HG03442 (cell line): ENCODE measurements around the gene NEK11.
"Not testable (repeated sequence)": the region's sequence is repeated elsewhere in the genome, so short reads cannot be mapped to it uniquely, and the experiment has no call there.

ENCODE experiments used
- ATAC-seq: cut with Tn5 transposase; IDR thresholded peaks from one replicate; pipeline ENCODE4 v1.9.1; 2021; ENCODE audit warnings: mild to moderate bottlenecking, moderate library complexity; ENCODE audit not compliant: unreplicated experiment

Gene NEK11

GRCh38 chr3:131036986-131037385 is 10.3 kb downstream of the NEK11 start:
- ATAC-seq: no peak

DNA sequence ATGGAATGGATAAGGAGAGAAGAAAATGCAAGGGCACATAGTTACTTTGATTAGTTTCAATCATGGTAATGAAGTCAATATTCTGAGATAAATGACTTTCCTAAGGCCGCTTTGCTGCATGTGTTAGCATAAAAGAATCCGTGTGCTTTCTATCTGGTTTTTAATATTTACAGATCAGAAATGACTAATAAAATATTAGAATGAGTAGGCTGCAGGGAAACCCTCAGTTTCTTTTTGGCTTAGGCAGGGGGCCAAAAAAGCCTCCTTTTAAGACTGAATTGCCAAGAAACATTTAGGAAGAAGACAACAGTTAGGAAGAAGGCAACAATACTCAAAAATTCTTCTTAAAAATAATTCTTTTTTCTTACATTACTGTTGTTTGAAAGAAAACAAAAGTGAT is 11.6 kb downstream of the NEK11 start:
- ATAC-seq: no peak

- ATAC-seq: not testable (repeated sequence)
These were observed 15.8 kb downstream of the NEK11 start for GRCh38 chr3:131042271-131042985.

- no peak for ATAC-seq
These were observed 20.9 kb downstream of the NEK11 start for GRCh38 chr3:131047582-131047981.

DNA sequence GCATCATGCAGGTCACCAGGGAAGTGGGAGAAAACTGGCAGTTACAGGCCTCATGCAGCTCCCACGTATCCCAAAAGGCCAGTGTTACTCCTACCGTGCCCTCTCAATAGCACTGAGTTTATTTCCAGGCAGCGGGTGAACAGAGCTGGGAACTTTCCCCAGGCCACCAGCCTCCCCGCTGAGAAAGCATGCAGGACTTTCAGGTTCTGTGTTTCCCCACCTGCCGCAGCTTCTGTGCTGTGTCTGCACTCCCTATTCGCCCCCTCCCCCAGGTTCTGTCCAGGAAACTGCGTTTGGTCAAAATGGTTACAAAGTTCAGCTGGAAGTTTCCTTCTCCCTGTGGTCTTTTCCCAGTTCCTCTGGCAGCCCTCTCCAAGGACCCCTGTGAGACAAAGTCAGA is 21.4 kb downstream of the NEK11 start:
- ATAC-seq: no peak

DNA sequence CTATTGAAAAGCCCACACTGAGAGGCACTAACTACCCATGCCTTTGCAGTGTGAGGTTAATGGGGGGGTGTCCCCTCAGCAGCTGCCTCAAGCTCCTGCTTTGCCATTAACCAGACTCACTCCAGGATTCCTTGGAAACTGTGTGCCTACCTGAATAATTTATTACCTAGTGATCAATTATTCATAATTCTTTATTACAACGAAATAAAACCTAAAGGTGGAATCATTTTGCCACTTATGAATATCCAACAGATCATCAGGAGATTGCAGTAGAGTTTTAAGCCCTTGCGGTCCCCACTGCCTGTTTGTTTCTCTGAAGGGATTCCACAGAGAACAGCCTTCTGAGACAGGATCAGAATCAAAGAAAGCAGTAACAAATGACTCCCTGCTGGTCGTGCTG is 23.3 kb downstream of the NEK11 start:
- ATAC-seq: no peak

- ATAC-seq: no peak
These were observed 26.6 kb downstream of the NEK11 start for GRCh38 chr3:131053043-131053859.

DNA sequence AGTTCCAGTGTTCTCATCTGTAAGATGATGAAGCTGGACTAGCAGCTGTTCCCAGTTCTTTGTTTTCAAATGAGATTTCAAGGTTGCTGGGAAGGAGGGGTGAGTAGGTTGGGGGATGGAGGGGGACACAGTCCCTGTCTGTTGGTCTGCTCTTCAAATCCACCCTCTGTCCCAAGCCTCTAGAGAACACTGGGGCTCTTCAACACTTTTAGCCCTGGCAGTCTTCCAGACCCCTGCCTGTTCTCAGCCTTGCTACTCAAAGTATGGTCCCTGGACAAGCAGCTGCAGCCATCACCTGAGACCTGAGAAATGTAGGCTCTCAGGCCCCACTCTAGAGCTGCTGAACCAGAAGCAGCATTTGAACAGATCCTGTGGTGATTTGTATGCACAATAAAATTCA is 41.3 kb downstream of the NEK11 start:
- no peak for ATAC-seq

GRCh38 chr3:131072099-131072559 is 45.5 kb downstream of the NEK11 start:
- no peak for ATAC-seq

GRCh38 chr3:131072845-131073244 is 46.2 kb downstream of the NEK11 start:
- no peak for ATAC-seq

DNA sequence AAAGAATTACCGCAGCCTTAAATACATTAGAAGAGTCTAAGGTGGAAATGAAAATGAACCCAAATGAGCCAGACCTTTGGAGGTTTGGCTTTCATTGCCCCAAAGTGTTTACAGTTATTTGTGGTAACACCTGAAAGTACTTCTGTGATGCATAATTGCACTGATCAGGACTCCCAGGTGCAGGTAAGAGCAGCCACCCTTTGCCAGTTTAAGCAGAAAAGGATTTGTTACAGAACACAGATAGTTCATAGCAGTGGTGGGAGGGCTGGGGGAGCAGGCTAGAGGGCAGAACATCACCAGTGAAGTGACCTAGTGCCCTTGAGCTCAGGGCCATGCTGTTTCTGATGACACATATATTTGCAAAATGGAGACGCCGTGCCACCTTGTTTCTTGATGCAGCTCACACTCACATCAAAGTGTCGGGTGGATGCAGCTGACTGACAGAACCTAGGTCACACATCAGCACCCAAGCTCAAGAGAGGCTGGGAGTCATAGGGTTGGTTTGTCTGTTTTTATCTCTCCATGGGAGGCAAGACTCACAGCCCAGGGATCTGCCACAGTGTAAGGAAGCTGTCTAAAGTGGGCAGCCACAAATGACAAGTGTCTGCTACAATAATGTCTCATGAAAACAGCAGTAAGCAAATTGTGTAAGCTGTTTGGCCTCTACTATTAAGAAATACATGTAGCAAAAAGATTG is 49.1 kb downstream of the NEK11 start:
- ATAC-seq: no peak

- no peak for ATAC-seq
These were observed 51.2 kb downstream of the NEK11 start for GRCh38 chr3:131077904-131078303.

- no peak for ATAC-seq
These were observed 52.4 kb downstream of the NEK11 start for GRCh38 chr3:131079086-131079485.

DNA sequence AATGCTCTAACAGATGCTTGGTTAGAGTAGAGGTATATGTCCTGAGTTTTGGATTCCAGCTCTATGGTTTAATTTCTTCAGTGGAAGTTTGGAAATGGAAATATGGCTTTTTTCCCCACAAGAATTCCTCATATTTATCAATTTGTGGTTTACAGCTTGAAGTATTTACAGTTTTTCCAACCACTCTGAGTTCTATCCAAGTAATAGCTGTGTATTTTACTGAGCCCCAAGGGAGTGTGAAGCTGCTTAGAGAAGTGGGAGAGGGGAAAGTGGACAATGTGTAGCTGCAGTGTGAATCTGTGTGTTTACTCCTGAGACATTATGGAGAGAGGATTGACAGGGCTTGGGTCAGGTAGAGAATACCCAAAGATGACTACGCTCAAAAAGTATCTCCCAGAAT is 54.5 kb downstream of the NEK11 start:
- ATAC-seq: no peak

DNA sequence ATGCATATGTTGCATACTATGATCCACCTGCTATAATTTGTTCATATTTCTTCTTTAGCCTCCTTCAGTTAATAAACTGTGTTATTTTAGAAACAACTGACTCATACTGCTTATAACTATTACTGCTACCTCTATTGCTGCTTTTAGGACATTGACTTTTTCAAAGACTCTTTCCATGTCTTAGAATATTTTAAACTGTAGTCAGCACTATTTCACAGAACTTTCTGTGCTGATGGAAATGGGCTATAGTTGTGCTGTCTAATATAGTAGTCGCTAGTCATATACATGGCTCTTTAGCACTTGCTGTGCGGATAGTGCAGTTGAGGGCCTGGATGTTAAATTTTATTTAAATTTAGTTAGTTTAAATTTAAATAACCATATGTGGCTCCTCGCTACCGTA is 55.6 kb downstream of the NEK11 start:
- no peak for ATAC-seq

GRCh38 chr3:131082871-131083863 is 56.5 kb downstream of the NEK11 start:
- ATAC-seq: no peak

- ATAC-seq: no peak
These were observed 65.1 kb downstream of the NEK11 start for GRCh38 chr3:131091768-131092167.

DNA sequence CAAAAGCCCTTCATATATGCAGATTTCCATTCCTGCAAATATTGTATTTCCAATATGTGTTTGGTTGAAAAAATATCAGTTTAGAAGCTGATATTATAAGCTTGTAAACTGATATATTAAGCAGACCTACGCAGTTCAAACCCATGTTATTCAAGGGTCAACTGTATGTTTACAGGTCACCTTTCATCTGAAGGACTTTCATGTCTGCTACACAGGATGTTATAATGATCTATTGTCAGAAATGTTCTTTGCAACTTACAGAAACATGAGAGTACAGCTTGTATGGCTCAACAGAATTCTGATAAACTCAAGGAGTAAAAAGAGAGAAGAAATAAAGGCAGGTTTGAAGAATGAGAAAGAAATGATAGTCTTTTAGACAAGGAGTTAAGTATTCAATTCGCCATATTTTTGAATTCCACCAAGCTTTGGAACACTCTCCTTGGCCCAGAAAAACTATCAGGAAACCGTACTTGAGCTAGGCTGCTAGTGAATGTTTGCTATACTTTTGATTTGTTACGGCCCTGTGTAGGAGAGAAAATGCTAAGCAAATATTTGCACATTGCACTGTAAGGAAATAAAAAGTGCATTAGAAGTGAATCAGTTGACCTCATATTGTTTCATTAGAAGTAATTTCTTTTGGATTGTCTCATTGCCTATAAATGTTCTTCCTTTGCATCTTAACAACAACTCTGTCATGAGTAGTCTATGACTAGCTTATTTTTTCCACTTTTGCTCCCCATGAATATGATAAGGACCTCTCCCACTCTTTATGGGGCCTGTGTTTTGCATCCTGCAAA is 81.2 kb downstream of the NEK11 start:
- ATAC-seq: no peak

GRCh38 chr3:131109156-131109555 is 82.5 kb downstream of the NEK11 start:
- no peak for ATAC-seq

DNA sequence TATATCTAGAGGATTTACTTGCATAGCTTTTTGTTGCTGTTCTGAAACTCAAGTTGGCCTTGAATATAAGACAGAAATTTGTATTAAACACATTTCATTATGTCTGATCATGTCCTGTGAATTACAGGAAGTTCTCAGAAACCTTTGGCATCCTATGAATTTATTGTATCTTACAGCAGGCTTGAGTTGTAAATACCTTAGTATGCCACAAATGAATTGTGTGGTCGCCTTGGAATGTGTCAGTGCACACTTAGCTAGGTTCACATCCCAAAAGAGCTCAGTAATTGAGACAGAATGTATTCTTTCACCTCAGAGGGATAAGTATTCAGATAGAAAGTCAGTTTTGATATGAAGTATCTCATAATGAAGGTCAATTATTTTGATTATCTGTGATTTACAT is 83.4 kb downstream of the NEK11 start:
- ATAC-seq: no peak
